GM12878 (cell line): ENCODE data around the gene TBX15. TPM values are rescaled to one million over a fixed set of nuclear protein-coding genes. Genes with fewer than 3 reads are reported as not detected.

Experiments
- ATAC-seq: fragments of 200-7000 bp; cut with Tn5 transposase; 3 replicates; pipeline ENCODE4 v1.9.1; 2020; ENCODE audit warnings: mild to moderate bottlenecking, moderate library complexity
- BruUV-seq: library from RNA; stranded (reverse); fragments of 400-500 nt; replicated peaks from 2 replicates; lab custom pipeline; 2021; lab: Mats Ljungman, UMichigan
- CTCF ChIA-PET: fragments of 300-600 bp; sonication (Branson Sonifier 250); formaldehyde crosslinking; extraction: SDS; loops from one replicate; lab custom pipeline; 2021; ENCODE audit warnings: inconsistent platforms; lab: Yijun Ruan, JAX
- POLR2A ChIA-PET: fragments of 350-600 bp; formaldehyde crosslinking; extraction: SDS; loops from one replicate; lab custom pipeline; 2021; ENCODE audit warnings: inconsistent platforms; lab: Charles Lee
- RAD21 ChIA-PET: fragments of 300-600 bp; sonication (Branson Sonifier 250); formaldehyde crosslinking; loops from one replicate; lab custom pipeline; 2023; ENCODE audit warnings: antibody characterized with exemption; ENCODE audit not compliant: unreplicated experiment; lab: Charles Lee
- SMC1A ChIA-PET: fragments of 300-600 bp; sonication (Branson Sonifier 250); formaldehyde crosslinking; loops from one replicate; lab custom pipeline; 2023; ENCODE audit not compliant: unreplicated experiment, uncharacterized antibody; lab: Charles Lee
- DNase-seq: peaks from one replicate; pipeline ENCODE4 v3.0.0-alpha.2; 2011; ENCODE audit warnings: low read depth, low spot score
- FAIRE-seq: peaks from 3 replicates; lab custom pipeline; 2011; peaks lifted over from hg19 to GRCh38; lab: Jason Lieb, UNC
- H2AFZ ChIP-seq: 2 replicates; pipeline ENCODE4 v1.6.0; 2011; ENCODE audit warnings: low read depth, low read length, control low read depth; ENCODE audit not compliant: control insufficient read depth
- H3K27ac ChIP-seq: 2 replicates; pipeline ENCODE4 v1.5.1; 2011; ENCODE audit warnings: control low read depth; ENCODE audit not compliant: control insufficient read depth, insufficient read depth
- H3K27me3 ChIP-seq, 2 experiments: replicated peaks in 1 of 2; 2 replicates each; pipeline versions ENCODE4 v1.6.0 to v1.6.1; 2011; ENCODE audit warnings: low read length in 1 of 2; ENCODE audit not compliant: control insufficient read depth in 2 of 2, insufficient read depth in 2 of 2
- H3K36me3 ChIP-seq, 2 experiments: 2 replicates each; pipeline ENCODE4 v1.5.1; 2011; ENCODE audit warnings: low read length in 1 of 2; ENCODE audit not compliant: control insufficient read depth in 2 of 2, insufficient read depth in 2 of 2
- H3K4me1 ChIP-seq: 2 replicates; pipeline ENCODE4 v1.6.1; 2011; ENCODE audit warnings: mild to moderate bottlenecking, low read length, moderate library complexity, mixed read lengths; ENCODE audit not compliant: control insufficient read depth, insufficient read depth
- H3K4me2 ChIP-seq: 2 replicates; pipeline ENCODE4 v1.6.0; 2011; ENCODE audit warnings: control low read depth; ENCODE audit not compliant: control insufficient read depth, insufficient read depth
- H3K4me3 ChIP-seq: fragments of 200-600 bp; sonication (generic); 2 replicates; pipeline ENCODE4 v1.5.1; 2016
- H3K79me2 ChIP-seq: 2 replicates; pipeline ENCODE4 v1.6.0; 2011; ENCODE audit warnings: low read length; ENCODE audit not compliant: control insufficient read depth, insufficient read depth
- H3K9ac ChIP-seq: 2 replicates; pipeline ENCODE4 v1.8.0; 2011; ENCODE audit warnings: low read length, control low read depth, mixed read lengths; ENCODE audit not compliant: control insufficient read depth, insufficient read depth
- H3K9me3 ChIP-seq: replicated peaks from 3 replicates; pipeline ENCODE4 v1.5.1; 2011; ENCODE audit warnings: mild to moderate bottlenecking, low read length; ENCODE audit not compliant: control insufficient read depth, insufficient read depth
- H4K20me1 ChIP-seq: 2 replicates; pipeline ENCODE4 v1.6.0; 2011; ENCODE audit not compliant: control insufficient read depth, insufficient read depth
- E2F4 ChIP-seq: IDR thresholded peaks from 2 replicates; pipeline ENCODE4 v1.6.1; 2012; ENCODE audit warnings: low read depth, low read length, improper control_type of control experiment
- EP300 ChIP-seq, 2 experiments: fragments of 150-350 bp in 1 of 2; IDR thresholded peaks; 2 replicates each; pipeline ENCODE4 v1.6.1; 2011 to 2012; ENCODE audit warnings: low read depth in 2 of 2, low read length in 2 of 2, borderline replicate concordance in 1 of 2, improper control_type of control experiment in 1 of 2, inconsistent platforms in 1 of 2; ENCODE audit not compliant: control insufficient read depth in 1 of 2
- ESRRA ChIP-seq: IDR thresholded peaks from 2 replicates; pipeline ENCODE4 v1.6.1; 2012; ENCODE audit warnings: mild to moderate bottlenecking, low read length, improper control_type of control experiment
- TCF3 ChIP-seq: IDR thresholded peaks from 2 replicates; pipeline ENCODE4 v1.6.1; 2012; ENCODE audit warnings: low read depth, mild to moderate bottlenecking, low read length, borderline replicate concordance; ENCODE audit not compliant: insufficient read depth
- ZBTB33 ChIP-seq: fragments of 450-650 bp; IDR thresholded peaks from 2 replicates; pipeline ENCODE4 v1.6.1; 2017; ENCODE audit warnings: mild to moderate bottlenecking
- WGBS: methylation state at CpG from one replicate; pipeline ENCODE4 v1.1.6; 2016; ENCODE audit warnings: low lambda C conversion rate; ENCODE audit not compliant: insufficient replicate concordance, insufficient coverage; ENCODE audit errors: missing lambda C conversion rate; 5-methylcytosine and 5-hydroxymethylcytosine counted together
- in situ Hi-C: fragments of 300-500 bp; cut with MboI; formaldehyde crosslinking; loops from 9 replicates; pipeline ENCODE4 v1.14.3; 2018; ENCODE audit warnings: mixed read lengths
- intact Hi-C: fragments of 100-400 bp; cut with micrococcal nuclease; formaldehyde crosslinking; loops from one replicate; pipeline ENCODE4 v1.14.2; 2022; ENCODE audit not compliant: unreplicated experiment
- polyA plus RNA-seq, 11 experiments: library from polyadenylated mRNA; depleted of rRNA in 4 of 11; unstranded in 6 of 11; stranded (reverse) in 5 of 11; fragments of >200 nt; fragmentation: Nextera tagmentation in 4 of 11; fragmentation: Illumina TruSeq in 1 of 11; extraction: Ambion mirVana in 4 of 11; extraction: Trizol in 1 of 11; gene quantifications; 1 replicate in 1 of 11; 2 replicates in 10 of 11; pipeline versions ENCODE4 v1.2.1 to v1.2.3, GENCODE V29; 2011 to 2016; ENCODE audit warnings: inconsistent platforms in 2 of 11, missing spikeins in 2 of 11, low read depth in 1 of 11
- total RNA-seq, 4 experiments: library from RNA; depleted of rRNA in 3 of 4; stranded (reverse); fragments of >200 nt in 3 of 4; fragmentation: Illumina TruSeq in 1 of 4; extraction: Trizol in 1 of 4; gene quantifications; 2 replicates each; pipeline versions ENCODE4 v1.2.1 to v1.2.3, GENCODE V29; 2013 to 2021

The TBX15 gene
- total and polyA plus RNA-seq, 10 of the 15 experiments (the other 5 are each of a cell fraction or from before 2014, with no cell fraction given): 0.64 to 9.4 (median 0.99) TPM

- intact Hi-C loops (no loop called here), in situ Hi-C loops (no loop called here)
- ChIA-PET RAD21 (no interaction called here), SMC1A (interaction anchor here (0.7 to 1.5 kb wide), 4 partner anchors 9 to 79 kb away, joined by 3 to 4 read pairs (median 3); no protein-coding TSS in a partner anchor), CTCF (interaction anchor here (1.2 kb wide), 1 partner anchor 10 kb away, joined by 4 read pairs; no protein-coding TSS in a partner anchor), POLR2A (no interaction called here)
- WGBS: 29% methylated on average over 7 of the region's 7 CpGs
- DNase-seq: no peak
- BruUV-seq: no TSS peak
- Histone ChIP-seq H3K27me3 (no peaks in the 10 kb centered on the region), H3K9ac (no peak overlapping the region), H3K79me2 (no peaks in the 10 kb centered on the region), H3K27ac (no peak overlapping the region), H3K36me3 (no peaks in the 10 kb centered on the region), H3K9me3 (no peaks in the 10 kb centered on the region), H3K4me2 (no peak overlapping the region), H3K4me1 (no peaks in the 10 kb centered on the region), H4K20me1 (no peaks in the 10 kb centered on the region), H2AFZ (no peak overlapping the region), H3K4me3 (no peak overlapping the region)
- no peak for FAIRE-seq
- TF ChIP-seq EP300 (IDR thresholded peaks at IDR 0.05; ENCODE audit: borderline replicate concordance in 1 of 2, control insufficient read depth in 1 of 2, low read depth in 2 of 2, low read length in 2 of 2) (no peak), E2F4 (no peak), TCF3 (no peak), ZBTB33 (no peak), ESRRA (no peak)
- no peak for ATAC-seq
These were observed 116.5 kb downstream of the TBX15 start for GRCh38 chr1:118871582-118872171.
